ENCODE measurements around the gene ITK.

DNA sequence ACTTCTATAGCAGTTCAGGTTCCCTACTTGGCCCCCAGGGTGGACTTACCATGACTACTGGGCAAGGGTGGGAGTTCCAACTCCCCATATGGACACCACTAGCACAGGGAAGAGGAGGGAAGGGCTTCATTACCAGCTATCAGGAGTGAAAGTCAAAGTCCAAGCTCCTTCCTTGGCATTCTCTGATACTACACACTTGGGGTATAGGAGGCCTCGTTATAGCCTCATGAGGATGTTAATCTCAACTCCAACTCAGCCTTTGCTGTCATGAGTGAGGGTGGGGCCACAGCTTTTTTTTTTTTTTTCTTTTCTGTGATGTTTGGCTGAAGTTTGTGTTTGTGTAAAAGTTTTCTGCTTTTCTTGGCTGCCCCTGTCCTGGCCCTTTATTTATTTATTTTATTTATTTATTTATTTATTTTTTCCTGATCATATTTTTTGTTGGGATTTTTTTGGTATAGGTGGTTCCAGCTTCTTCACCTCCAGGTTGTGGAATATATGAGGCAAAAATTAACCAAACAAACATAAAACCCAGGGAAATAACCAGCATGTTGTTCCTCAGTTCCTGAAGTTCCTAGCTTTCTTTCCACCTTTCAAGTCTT is 23.2 kb upstream of the ITK start:
- TF ChIP-seq TAF1 (IDR thresholded peaks at IDR 0.05; ENCODE audit: low read depth, low read length) = no peak
- TF ChIP-seq POLR2A (IDR thresholded peaks at IDR 0.05; ENCODE audit: low read depth, low read length) = no peak
- TF ChIP-seq SPI1 (IDR thresholded peaks at IDR 0.05; ENCODE audit: low read depth, low read length) = no peak
- TF ChIP-seq POLR2AphosphoS5 (IDR thresholded peaks at IDR 0.05; ENCODE audit: low read depth, low read length) = no peak
- no peak for TF ChIP-seq POU2F2 (IDR thresholded peaks at IDR 0.05; ENCODE audit: low read depth, low read length)
